IMR-90 (cell line): Measurements from ENCODE around the gene FAM204A. TPM values are rescaled to one million over a fixed set of nuclear protein-coding genes. Genes with fewer than 3 reads are reported as not detected.

Source experiments
- ATAC-seq: fragments of 200-7000 bp; cut with Tn5 transposase; 2 replicates; pipeline ENCODE4 v1.9.1; 2020; ENCODE audit warnings: low read depth, mild to moderate bottlenecking, moderate library complexity
- BruUV-seq: library from RNA; stranded (reverse); fragments of 400-500 nt; replicated peaks from 2 replicates; lab custom pipeline; 2021; lab: Mats Ljungman, UMichigan
- CTCF ChIA-PET: fragments of 300-600 bp; formaldehyde crosslinking; extraction: SDS; loops from one replicate; lab custom pipeline; 2021; ENCODE audit warnings: antibody characterized with exemption; lab: Yijun Ruan, JAX
- POLR2A ChIA-PET: fragments of 300-600 bp; sonication (Branson Sonifier 250); formaldehyde crosslinking; loops from one replicate; lab custom pipeline; 2022; ENCODE audit warnings: antibody characterized with exemption; ENCODE audit not compliant: unreplicated experiment; lab: Charles Lee
- DNase-seq: peaks from one replicate; pipeline ENCODE4 v3.0.0; 2013
- H2AFZ ChIP-seq: replicated peaks from 2 replicates; pipeline ENCODE3; 2013; ENCODE audit warnings: low read length, mild to moderate bottlenecking; ENCODE audit not compliant: poor library complexity
- H2AK5ac ChIP-seq: 2 replicates; pipeline ENCODE4 v1.6.1; 2013; ENCODE audit warnings: low read depth, low read length, inconsistent platforms
- H2AK9ac ChIP-seq: replicated peaks from 2 replicates; pipeline ENCODE3; 2013; ENCODE audit warnings: mild to moderate bottlenecking, low read depth, low read length, moderate library complexity; ENCODE audit not compliant: poor library complexity
- H2BK120ac ChIP-seq: 2 replicates; pipeline ENCODE4 v1.6.1; 2013; ENCODE audit warnings: low read depth, low read length, inconsistent platforms
- H2BK15ac ChIP-seq: 3 replicates; pipeline ENCODE4 v1.6.1; 2013; ENCODE audit warnings: low read depth, low read length, inconsistent platforms
- H2BK20ac ChIP-seq: 2 replicates; pipeline ENCODE4 v1.6.1; 2013; ENCODE audit warnings: low read depth, mild to moderate bottlenecking, inconsistent platforms, low read length, moderate library complexity
- H2BK5ac ChIP-seq: 2 replicates; pipeline ENCODE4 v1.6.1; 2013; ENCODE audit warnings: mild to moderate bottlenecking, low read depth, low read length, inconsistent platforms; ENCODE audit not compliant: poor library complexity, severe bottlenecking
- H3K14ac ChIP-seq: replicated peaks from 2 replicates; pipeline ENCODE4 v1.6.1; 2013; ENCODE audit warnings: low read depth, low read length, inconsistent platforms
- H3K18ac ChIP-seq: 2 replicates; pipeline ENCODE4 v1.6.1; 2013; ENCODE audit warnings: low read depth, low read length, control low read depth
- H3K23ac ChIP-seq: 2 replicates; pipeline ENCODE4 v1.6.1; 2013; ENCODE audit warnings: low read depth, low read length, inconsistent platforms
- H3K27ac ChIP-seq: 2 replicates; pipeline ENCODE4 v1.5.1; 2013; ENCODE audit warnings: mild to moderate bottlenecking, control low read depth, low read length; ENCODE audit not compliant: insufficient read depth
- H3K27me3 ChIP-seq: 2 replicates; pipeline ENCODE4 v1.6.1; 2013; ENCODE audit warnings: low read length; ENCODE audit not compliant: control insufficient read depth, insufficient read depth
- H3K36me3 ChIP-seq: 2 replicates; pipeline ENCODE4 v1.6.1; 2013; ENCODE audit warnings: low read length, mixed read lengths; ENCODE audit not compliant: control insufficient read depth, insufficient read depth
- H3K4ac ChIP-seq: 2 replicates; pipeline ENCODE4 v1.6.1; 2013; ENCODE audit warnings: low read depth, low read length, inconsistent platforms
- H3K4me1 ChIP-seq: 2 replicates; pipeline ENCODE4 v1.6.1; 2013; ENCODE audit warnings: low read length, mixed read lengths; ENCODE audit not compliant: control insufficient read depth, insufficient read depth
- H3K4me2 ChIP-seq: 2 replicates; pipeline ENCODE4 v1.6.1; 2013; ENCODE audit warnings: low read depth, mild to moderate bottlenecking, control low read depth, low read length, moderate library complexity
- H3K4me3 ChIP-seq: 2 replicates; pipeline ENCODE4 v1.5.1; 2013; ENCODE audit warnings: low read depth, mild to moderate bottlenecking, control low read depth, low read length, moderate library complexity; ENCODE audit not compliant: insufficient read depth
- H3K56ac ChIP-seq: 2 replicates; pipeline ENCODE4 v1.6.1; 2013; ENCODE audit warnings: low read length, inconsistent platforms; ENCODE audit not compliant: insufficient read depth; ENCODE audit errors: extremely low read depth
- H3K79me1 ChIP-seq, 2 experiments: 2 replicates each; pipeline ENCODE4 v1.6.1; 2013; ENCODE audit warnings: low read length in 2 of 2, inconsistent platforms in 1 of 2, low read depth in 1 of 2
- H3K9ac ChIP-seq: 2 replicates; pipeline ENCODE4 v1.6.1; 2013; ENCODE audit warnings: low read depth, low read length, control low read depth
- H3K9me1 ChIP-seq: 2 replicates; pipeline ENCODE4 v1.6.1; 2013; ENCODE audit warnings: low read length, inconsistent platforms; ENCODE audit not compliant: insufficient read depth
- H3K9me3 ChIP-seq: 2 replicates; pipeline ENCODE4 v1.6.1; 2013; ENCODE audit warnings: low read length; ENCODE audit not compliant: control insufficient read depth, insufficient read depth
- H4K20me1 ChIP-seq: 2 replicates; pipeline ENCODE4 v1.6.1; 2013; ENCODE audit warnings: low read length, inconsistent platforms; ENCODE audit not compliant: insufficient read depth
- H4K5ac ChIP-seq: 2 replicates; pipeline ENCODE4 v1.6.1; 2013; ENCODE audit warnings: mild to moderate bottlenecking, low read depth, low read length, control low read depth
- H4K8ac ChIP-seq, 2 experiments: 2 replicates each; pipeline ENCODE4 v1.6.1; 2013; ENCODE audit warnings: low read depth in 2 of 2, low read length in 2 of 2, control low read depth in 1 of 2, inconsistent platforms in 1 of 2
- H4K91ac ChIP-seq: 2 replicates; pipeline ENCODE4 v1.6.1; 2013; ENCODE audit warnings: low read depth, low read length, inconsistent platforms; ENCODE audit not compliant: insufficient read depth
- ELK1 ChIP-seq: fragments of 150-350 bp; IDR thresholded peaks from 2 replicates; pipeline ENCODE4 v1.6.1; 2016; ENCODE audit warnings: low read depth, mild to moderate bottlenecking, low read length, moderate library complexity, borderline replicate concordance
- MAZ ChIP-seq: IDR thresholded peaks from 2 replicates; pipeline ENCODE4 v1.6.1; 2012; ENCODE audit warnings: low read depth, mild to moderate bottlenecking, low read length, improper control_type of control experiment, moderate library complexity, borderline replicate concordance
- RAD21 ChIP-seq: IDR thresholded peaks from 2 replicates; pipeline ENCODE4 v1.6.1; 2012; ENCODE audit warnings: low read length, improper control_type of control experiment
- RFX5 ChIP-seq: IDR thresholded peaks from 2 replicates; pipeline ENCODE4 v1.8.0; 2012; ENCODE audit warnings: low read depth, mild to moderate bottlenecking, low read length, moderate library complexity
- dilution Hi-C: fragments of 300-500 bp; cut with HindIII; formaldehyde crosslinking; loops from one replicate; pipeline ENCODE4 v1.14.3; 2018; ENCODE audit warnings: low sequenced_read_pairs; ENCODE audit not compliant: unreplicated experiment
- in situ Hi-C: fragments of 300-500 bp; cut with MboI; formaldehyde crosslinking; loops from 3 replicates; pipeline ENCODE4 v1.14.3; 2019; ENCODE audit warnings: low sequenced_read_pairs, inconsistent platforms, mixed read lengths
- intact Hi-C: fragments of 100-400 bp; cut with micrococcal nuclease; formaldehyde crosslinking; loops from 2 replicates; pipeline ENCODE4 v1.10.0; 2022
- polyA plus RNA-seq, 3 experiments: library from polyadenylated mRNA; depleted of rRNA; stranded (reverse); fragments of >200 nt; gene quantifications; 2 replicates each; pipeline ENCODE4 v1.2.3, GENCODE V29; 2012; ENCODE audit warnings: low replicate concordance in 1 of 3
- total RNA-seq: library from RNA; depleted of rRNA; stranded (reverse); fragments of >200 nt; gene quantifications from 2 replicates; pipeline ENCODE4 v1.2.3, GENCODE V29; 2012

The FAM204A gene
- total and polyA plus RNA-seq, 2 of the 4 experiments (the other 2 are of a cell fraction), result 23.6 to 54.3 TPM

GRCh38 chr10:118249714-118250113 lies 92.4 kb downstream of the FAM204A start:
- Histone ChIP-seq H2BK5ac (no peak overlapping the region), H3K4ac (no peak overlapping the region), H3K4me1 (no peaks in the 10 kb centered on the region), H3K79me1 (no peaks in the 10 kb centered on the region), H3K9me3 (no peaks in the 10 kb centered on the region), H3K23ac (no peak overlapping the region), H4K20me1 (no peaks in the 10 kb centered on the region), H3K27ac (no peak overlapping the region), H3K4me2 (no peak overlapping the region), H2BK20ac (no peak overlapping the region), H2AK9ac (no peak overlapping the region), H3K27me3 (peaks cover 13% of the 10 kb centered on the region; the same call in 1 of the 2 replicates), H2BK15ac (no peak overlapping the region), H4K5ac (no peak overlapping the region), H2AK5ac (no peak overlapping the region), H3K36me3 (no peaks in the 10 kb centered on the region), H2AFZ (no peak overlapping the region), H3K18ac (no peak overlapping the region), H4K8ac (no peak overlapping the region), H2BK120ac (no peak overlapping the region), H3K56ac (no peak overlapping the region), H4K91ac (no peak overlapping the region), H3K9me1 (no peaks in the 10 kb centered on the region), H3K4me3 (no peak overlapping the region), H3K14ac (no peak overlapping the region), H3K9ac (no peak overlapping the region)
- TF ChIP-seq RFX5 (no peak), RAD21 (no peak), ELK1 (no peak), MAZ (no peak)
- intact Hi-C loops (loop anchor here (10.0 kb wide), 1 partner anchor 385 kb away; no protein-coding TSS in a partner anchor), in situ Hi-C loops (loop anchor here (25.0 kb wide), 1 partner anchor 1037 kb away; no protein-coding TSS in a partner anchor), dilution Hi-C loops (no loop called here)
- ChIA-PET CTCF (interaction anchor here (0.7 kb wide), 1 partner anchor 236 kb away, joined by 3 read pairs; no protein-coding TSS in a partner anchor), POLR2A (no interaction called here)
- no peak for DNase-seq
- no TSS peak for BruUV-seq
- no peak for ATAC-seq
